ENCODE results near the gene NCKAP1.

NCKAP1 gene

GRCh38 chr2:182868054-182868796 is 170.0 kb downstream of the NCKAP1 start:
- no peak for DNase-seq (ENCODE audit: low read depth in 2 of 2)

DNA sequence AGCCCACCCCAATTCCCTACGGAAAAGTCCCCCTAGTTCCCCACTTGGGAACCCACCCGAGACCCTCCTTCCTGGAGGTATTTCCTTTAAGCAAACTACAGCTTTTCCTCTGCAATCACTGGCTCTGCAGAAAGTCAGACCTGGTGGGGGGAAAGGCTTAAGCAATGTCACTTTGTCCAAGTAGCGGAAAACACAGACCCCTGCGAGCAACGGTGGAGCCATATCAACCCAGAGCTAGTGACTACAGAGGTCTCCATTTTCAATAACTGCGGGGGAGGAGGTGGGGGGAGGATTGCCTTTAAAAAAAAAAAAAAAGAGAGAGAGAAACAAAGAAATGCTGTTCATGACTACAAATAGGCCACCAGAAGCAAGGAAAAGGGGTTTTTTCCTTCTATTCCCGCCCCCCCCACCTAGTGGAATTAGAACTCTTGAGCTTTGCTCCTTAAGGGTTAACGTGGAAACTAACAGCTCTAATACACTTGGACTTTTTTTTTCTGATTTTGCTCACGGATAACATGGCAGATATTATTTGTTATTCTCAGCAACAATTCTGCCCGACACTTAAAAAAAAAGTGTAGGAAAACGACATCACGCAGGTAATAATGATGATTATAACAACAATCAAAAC is 170.7 kb downstream of the NCKAP1 start:
- no peak for DNase-seq (ENCODE audit: low read depth in 2 of 2)

- DNase-seq (ENCODE audit: low read depth in 2 of 2) = no peak
Measured at GRCh38 chr2:182866461-182867406, 171.5 kb downstream of the NCKAP1 start, which contains the start of gene FRZB. FRZB (minus strand) TSS chr2:182866637; CDS start chr2:182866552, 85 bp downstream.

DNA sequence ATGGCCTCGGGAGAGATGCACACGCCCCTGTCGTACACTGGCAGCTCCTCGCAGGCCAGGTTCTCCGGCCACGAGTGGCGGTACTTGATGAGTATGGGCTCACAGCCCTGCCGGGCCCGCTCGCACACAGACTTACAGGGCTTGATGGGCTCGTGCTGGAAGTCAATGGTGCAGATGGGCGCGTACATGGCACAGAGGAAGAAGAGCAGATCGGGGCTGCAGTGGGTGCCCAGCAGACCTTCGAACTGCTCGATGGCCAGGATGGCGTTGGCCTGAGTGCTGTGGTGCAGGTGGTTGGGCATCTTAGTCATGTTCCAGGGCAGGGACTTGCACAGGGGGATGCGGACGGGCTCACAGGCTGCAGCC is 172.2 kb downstream of the NCKAP1 start:
- no peak for DNase-seq (ENCODE audit: low read depth in 2 of 2)

DNA sequence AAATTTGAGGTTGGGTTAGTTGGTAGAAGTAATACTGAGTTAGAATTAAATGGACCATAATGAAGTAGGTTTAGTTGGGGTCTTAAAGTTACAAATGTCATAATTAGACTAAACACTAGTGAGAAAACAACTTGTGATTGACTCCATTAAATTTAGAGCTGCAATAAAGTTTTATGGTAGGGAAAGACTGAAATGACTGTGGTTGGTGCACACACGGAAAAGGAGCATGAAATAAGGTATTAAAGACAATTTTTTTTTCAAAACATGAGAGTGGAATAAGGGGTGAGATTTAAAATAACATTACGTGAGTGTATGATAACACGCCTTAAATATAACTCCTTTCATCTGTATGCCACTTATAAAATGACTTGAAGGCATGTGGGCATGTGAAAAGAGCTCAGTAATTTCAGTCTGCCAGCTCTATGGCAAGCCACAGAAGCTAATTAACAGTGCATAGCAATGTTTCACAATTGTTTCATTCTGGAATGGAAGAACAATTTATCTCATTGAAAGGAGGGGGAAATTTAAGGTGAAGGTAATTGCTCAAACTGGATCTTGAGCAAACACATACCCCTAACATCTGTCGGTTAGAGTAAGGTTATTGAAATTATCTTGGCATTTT is 173.2 kb downstream of the NCKAP1 start:
- no peak for DNase-seq (ENCODE audit: low read depth in 2 of 2)

- no peak for DNase-seq (ENCODE audit: low read depth in 2 of 2)
Measured at GRCh38 chr2:182863642-182864041, 174.6 kb downstream of the NCKAP1 start.

DNA sequence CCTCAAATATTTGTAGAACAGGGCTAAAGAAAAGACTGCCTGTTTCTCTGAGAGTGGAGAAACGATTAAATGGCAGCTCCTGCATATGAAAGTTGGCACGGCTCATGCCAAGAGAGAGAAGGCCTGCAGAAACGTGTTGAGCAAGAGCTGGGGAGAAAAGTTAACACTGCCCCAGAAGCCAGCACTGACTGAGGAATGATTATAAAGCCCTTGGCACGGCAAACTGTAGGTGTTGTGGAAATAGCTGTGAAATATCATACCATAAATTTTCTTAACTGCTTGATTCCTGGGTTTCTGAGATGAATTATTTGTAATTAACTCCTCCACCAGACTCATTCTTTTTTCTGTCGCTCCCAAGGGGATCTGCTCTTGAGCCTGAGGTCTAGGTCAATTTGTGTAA is 176.2 kb downstream of the NCKAP1 start:
- no peak for DNase-seq (ENCODE audit: low read depth in 2 of 2)

DNA sequence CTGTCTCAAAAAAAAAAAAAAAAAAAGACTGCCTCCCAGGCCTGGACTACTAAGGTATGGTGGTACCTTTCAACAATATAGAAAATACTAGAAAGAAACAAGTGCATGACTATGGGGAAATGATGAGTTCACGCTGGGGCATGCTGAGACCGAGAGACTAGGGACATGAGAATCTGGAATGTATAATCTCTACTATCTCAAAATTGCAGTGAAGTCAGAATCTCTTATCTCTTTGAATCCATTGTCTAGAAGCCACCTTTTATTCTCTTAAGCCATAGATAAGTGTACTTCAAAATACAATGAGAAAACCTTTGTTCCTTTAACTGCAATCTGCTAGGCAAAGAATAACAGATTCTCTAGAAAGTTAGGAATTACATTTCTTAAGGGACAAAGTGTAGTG is 177.4 kb downstream of the NCKAP1 start:
- no peak for DNase-seq (ENCODE audit: low read depth in 2 of 2)

Data from stimulated activated CD8-positive, alpha-beta memory T cell treated with anti-CD3 and anti-CD28 coated beads, Interleukin-2, amount 100 ng/mL, for 48 hours (primary cell).